Lower lobe of right lung (tissue), 2 donors: Measurements from ENCODE around the gene HOXA3. TPM values are rescaled to one million over a fixed set of nuclear protein-coding genes. Genes with fewer than 3 reads are reported as not detected.
A peak's percentile ranks its signal among the peaks of the same experiment; 100 is the strongest.

Experiments used
- ATAC-seq, 2 donors: fragments of 200-7000 bp; cut with Tn5 transposase; one replicate each; pipeline ENCODE4 v1.9.1; 2020 to 2022; ENCODE audit warnings: mild to moderate bottlenecking in 2 of 2, moderate library complexity in 2 of 2
- DNase-seq: peaks from one replicate; pipeline ENCODE4 v3.0.0-alpha.2; 2020
- H3K27ac ChIP-seq: fragments of 200-600 bp; one replicate; pipeline ENCODE4 v1.8.0; 2022
- H3K27me3 ChIP-seq: fragments of 200-600 bp; one replicate; pipeline ENCODE4 v1.8.0; 2022; ENCODE audit warnings: low read depth
- H3K36me3 ChIP-seq: fragments of 200-600 bp; one replicate; pipeline ENCODE4 v1.8.0; 2022; ENCODE audit warnings: mild to moderate bottlenecking
- H3K4me1 ChIP-seq: fragments of 200-600 bp; one replicate; pipeline ENCODE4 v1.8.0; 2022
- H3K4me3 ChIP-seq: fragments of 200-600 bp; one replicate; pipeline ENCODE4 v1.8.0; 2022; ENCODE audit warnings: mild to moderate bottlenecking
- H3K9me3 ChIP-seq: fragments of 200-600 bp; one replicate; pipeline ENCODE4 v1.8.0; 2022
- CTCF ChIP-seq: fragments of 200-600 bp; IDR thresholded peaks from one replicate; pipeline ENCODE4 v1.8.0; 2022; ENCODE audit warnings: antibody characterized with exemption, mild to moderate bottlenecking
- intact Hi-C: fragments of 100-400 bp; cut with DNase I; formaldehyde crosslinking; loops from one replicate; pipeline ENCODE4 v1.11.0; 2022
- total RNA-seq: library from RNA; stranded (reverse); fragmentation: NEBNext Ultra II Directional; extraction: Animal tissue kit (Norgen Biotek cat#: 25700); gene quantifications from one replicate; pipeline ENCODE4 v1.2.1, GENCODE V29; 2021
- donor health status: DM: no; HTN: yes; CAD: no; lungs with severe emphysema.

The HOXA3 gene
- total RNA-seq, 1 donor from 2014 or later, result 4.6 TPM

DNA sequence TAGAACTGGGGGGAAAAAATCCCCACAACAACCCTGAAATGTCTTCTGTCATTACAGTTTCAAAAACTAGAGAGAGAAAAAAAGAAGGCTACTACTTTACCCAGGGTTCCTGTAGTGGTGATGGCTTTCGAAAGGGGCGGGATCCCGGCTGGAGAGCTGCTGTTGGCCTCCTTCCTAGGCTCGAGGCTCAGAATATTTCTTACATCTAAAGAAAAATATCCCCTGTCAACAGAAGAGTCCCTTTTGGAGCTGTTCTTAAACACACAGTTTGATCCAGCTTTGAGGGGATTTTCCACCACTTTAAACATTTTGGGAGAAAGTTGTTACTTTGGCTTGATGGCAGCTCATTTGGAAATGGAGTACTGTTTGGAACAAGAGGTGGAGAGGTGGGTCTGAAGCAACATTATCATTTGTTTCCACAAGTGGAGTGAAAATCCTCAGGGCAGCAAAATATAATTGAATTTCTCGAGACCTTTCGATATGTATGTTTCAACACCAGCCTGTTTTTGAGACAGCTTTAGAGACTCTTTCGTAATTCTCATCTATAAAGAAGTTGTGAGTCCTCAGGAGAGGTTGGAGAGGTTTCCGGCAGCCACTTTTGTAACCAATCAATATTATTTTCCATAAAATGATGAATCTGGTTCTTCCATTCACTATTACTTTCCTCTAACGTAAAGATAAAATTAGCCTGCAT lies 42.5 kb upstream of the HOXA3 start:
- intact Hi-C loops, result loop anchor here (10.0 kb wide), 1 partner anchor 890 kb away; no protein-coding TSS in a partner anchor
- ATAC-seq, result no peak
- peaks cover 96% of the 10 kb centered on the region for H3K27me3 ChIP-seq

DNA sequence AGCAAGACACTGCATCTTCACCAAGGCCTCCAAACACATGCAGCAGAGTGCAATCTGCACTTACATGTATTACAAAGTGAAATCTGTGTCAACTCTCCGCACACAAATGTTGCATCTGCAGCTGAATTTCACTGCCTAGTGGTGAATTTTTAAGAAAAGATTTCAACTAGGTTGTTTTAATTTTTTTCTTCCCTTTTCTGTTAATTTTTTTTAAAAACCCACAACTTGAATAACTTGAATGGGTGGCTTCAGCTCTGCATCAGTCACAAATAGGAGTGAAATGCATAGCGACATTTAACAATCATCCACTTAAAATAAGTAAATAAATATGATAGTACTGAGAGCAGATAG lies 41.6 kb upstream of the HOXA3 start:
- TF ChIP-seq CTCF, result no peak
- no peak for ATAC-seq
- Histone ChIP-seq H3K36me3 (no peaks in the 10 kb centered on the region), H3K4me3 (no peak overlapping the region), H3K27ac (no peak overlapping the region), H3K9me3 (no peaks in the 10 kb centered on the region), H3K4me1 (peaks cover 35% of the 10 kb centered on the region), H3K27me3 (peaks cover 100% of the 10 kb centered on the region)
- DNase-seq, result no peak
- intact Hi-C loops, result loop anchor here (10.0 kb wide), 1 partner anchor 891 kb away; no protein-coding TSS in a partner anchor

More for the DNA sequence above, 42.5 kb upstream of the HOXA3 start:
- H3K4me3 ChIP-seq, result no peak overlapping the region
- H3K36me3 ChIP-seq, result no peaks in the 10 kb centered on the region
- H3K27ac ChIP-seq, result no peak overlapping the region
- DNase-seq, result no peak
- H3K4me1 ChIP-seq, result peaks cover 34% of the 10 kb centered on the region
- no peak for TF ChIP-seq CTCF
- H3K9me3 ChIP-seq, result no peaks in the 10 kb centered on the region

DNA sequence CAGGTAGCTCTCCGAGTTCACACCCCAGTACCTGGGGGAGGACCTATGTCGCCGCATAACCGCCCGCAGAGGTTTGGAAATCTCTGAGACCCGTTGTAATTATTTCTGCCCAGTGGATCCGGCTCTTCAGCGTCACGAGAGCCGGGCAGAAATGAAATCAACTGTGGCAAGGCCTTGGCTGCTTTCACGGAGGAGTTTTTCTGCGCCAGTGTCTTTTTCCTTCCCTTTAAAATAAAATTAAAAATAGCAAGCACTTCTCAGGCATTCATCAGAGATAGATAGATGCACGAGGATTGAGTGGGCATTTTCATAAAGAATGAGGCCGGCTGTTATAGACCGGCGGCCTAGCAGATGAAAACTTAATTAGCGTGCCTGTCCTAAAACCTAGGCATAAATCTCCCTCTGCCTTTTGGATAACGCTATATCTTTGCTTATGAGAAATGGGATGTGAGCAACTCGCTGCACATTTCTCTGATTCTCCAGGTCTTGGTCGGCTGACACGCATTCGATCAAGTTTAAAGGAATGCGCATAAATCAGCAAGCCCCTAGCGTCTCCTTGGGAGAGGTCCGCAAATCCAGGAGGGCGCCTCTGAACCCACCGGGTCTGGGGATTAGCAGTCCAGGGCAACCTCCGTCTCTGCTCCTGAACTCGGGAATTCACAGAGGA lies 41.1 kb upstream of the HOXA3 start:
- H3K4me1 ChIP-seq, result peaks cover 36% of the 10 kb centered on the region
- TF ChIP-seq CTCF, result no peak
- peaks cover 100% of the 10 kb centered on the region for H3K27me3 ChIP-seq
- no peak overlapping the region for H3K27ac ChIP-seq
- ATAC-seq (no peak), DNase-seq (no peak)
- H3K4me3 ChIP-seq, result peak overlapping the region; percentile 46
- no peaks in the 10 kb centered on the region for H3K36me3 ChIP-seq
- H3K9me3 ChIP-seq, result no peaks in the 10 kb centered on the region
- intact Hi-C loops, result loop anchor here (10.0 kb wide), 1 partner anchor 891 kb away; no protein-coding TSS in a partner anchor

- ATAC-seq (peak; percentile 59 to 66), DNase-seq (no peak)
- Histone ChIP-seq H3K4me1 (peaks cover 41% of the 10 kb centered on the region), H3K27me3 (peaks cover 100% of the 10 kb centered on the region), H3K4me3 (peak overlapping the region; percentile 46), H3K36me3 (no peaks in the 10 kb centered on the region), H3K27ac (no peak overlapping the region), H3K9me3 (no peaks in the 10 kb centered on the region)
- intact Hi-C loops, result loop anchor here (10.0 kb wide), 1 partner anchor 892 kb away; no protein-coding TSS in a partner anchor
- TF ChIP-seq CTCF, result no peak
Measured at GRCh38 chr7:27192546-27193334, 40.4 kb upstream of the HOXA3 start.

- Histone ChIP-seq H3K9me3 (no peaks in the 10 kb centered on the region), H3K27me3 (peaks cover 100% of the 10 kb centered on the region), H3K27ac (no peak overlapping the region), H3K36me3 (no peaks in the 10 kb centered on the region), H3K4me1 (peaks cover 42% of the 10 kb centered on the region), H3K4me3 (peak overlapping the region; percentile 46)
- TF ChIP-seq CTCF, result no peak
- intact Hi-C loops, result loop anchor here (10.0 kb wide), 1 partner anchor 893 kb away; no protein-coding TSS in a partner anchor
- ATAC-seq (peak; percentile 5 to 11), DNase-seq (no peak)
Measured at GRCh38 chr7:27191833-27192545, 39.6 kb upstream of the HOXA3 start.
